ENCODE measurements around the gene ANOS1. TPM values are rescaled to one million over a fixed set of nuclear protein-coding genes. Genes with fewer than 3 reads are reported as not detected.

Gene ANOS1
- polyA plus RNA-seq, 3 donors: 0.07 to 0.18 TPM; not detected in 1

DNA sequence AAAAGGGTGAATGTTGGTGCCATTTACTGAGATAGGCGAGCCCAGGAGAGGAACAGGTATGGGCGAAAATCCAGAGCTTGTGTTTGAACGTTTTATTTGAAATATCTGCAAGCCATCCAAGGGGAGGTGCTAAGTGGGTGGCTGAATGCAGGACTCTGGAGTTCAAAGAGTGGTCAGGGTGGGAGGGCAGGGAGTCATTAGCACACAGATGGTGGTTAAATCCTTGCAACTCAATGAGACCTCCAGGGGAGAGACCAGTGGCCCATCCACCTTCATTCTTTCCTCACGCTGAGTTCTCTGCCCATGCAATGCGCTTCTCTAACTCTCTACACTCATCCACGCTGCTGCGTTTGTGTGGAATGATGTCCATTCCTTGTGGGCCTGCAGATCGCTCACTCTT lies 166.2 kb downstream of the ANOS1 start:
- 100% methylated on average over 2 of the region's 8 CpGs for WGBS (ENCODE audit: insufficient coverage)
- no peak overlapping the region for H3K4me3 ChIP-seq (replicated peaks in 1 of 3; ENCODE audit: low read depth in 2 of 3, low read length in 3 of 3)
- H3K27me3 Mint-ChIP-seq (ENCODE audit: low read depth in 3 of 3): no peaks in the 10 kb centered on the region
- no peaks in the 10 kb centered on the region for H3K4me1 ChIP-seq (ENCODE audit: control insufficient read depth in 1 of 2, insufficient read depth in 2 of 2, low read length in 2 of 2)
- H3K4me2 ChIP-seq (replicated peaks; ENCODE audit: extremely low read depth, low read length, poor library complexity, severe bottlenecking): no peak overlapping the region
- H3K36me3 ChIP-seq (replicated peaks in 1 of 2; ENCODE audit: control insufficient read depth in 1 of 2, insufficient read depth in 2 of 2, low read length in 2 of 2): no peaks in the 10 kb centered on the region
- DNase-seq: no peak
- no peaks in the 10 kb centered on the region for H3K27me3 ChIP-seq (ENCODE audit: control insufficient read depth in 2 of 2, insufficient read depth in 2 of 2, low read length in 2 of 2)
- H4K20me1 ChIP-seq (ENCODE audit: insufficient read depth, low read length): no peaks in the 10 kb centered on the region
- intact Hi-C loops (cut with micrococcal nuclease): no loop called here
- H3K9me3 ChIP-seq (replicated peaks in 1 of 2; ENCODE audit: control insufficient read depth in 1 of 2, insufficient read depth in 1 of 2, low read length in 2 of 2): no peaks in the 10 kb centered on the region
- no peak overlapping the region for H3K9ac ChIP-seq (ENCODE audit: insufficient read depth, low read length, poor library complexity, severe bottlenecking)
- no peak overlapping the region for H3K27ac Mint-ChIP-seq
- no peaks in the 10 kb centered on the region for H3K4me1 Mint-ChIP-seq
- H3K4me3 Mint-ChIP-seq: no peak overlapping the region
- TF ChIP-seq, protein P1, sequence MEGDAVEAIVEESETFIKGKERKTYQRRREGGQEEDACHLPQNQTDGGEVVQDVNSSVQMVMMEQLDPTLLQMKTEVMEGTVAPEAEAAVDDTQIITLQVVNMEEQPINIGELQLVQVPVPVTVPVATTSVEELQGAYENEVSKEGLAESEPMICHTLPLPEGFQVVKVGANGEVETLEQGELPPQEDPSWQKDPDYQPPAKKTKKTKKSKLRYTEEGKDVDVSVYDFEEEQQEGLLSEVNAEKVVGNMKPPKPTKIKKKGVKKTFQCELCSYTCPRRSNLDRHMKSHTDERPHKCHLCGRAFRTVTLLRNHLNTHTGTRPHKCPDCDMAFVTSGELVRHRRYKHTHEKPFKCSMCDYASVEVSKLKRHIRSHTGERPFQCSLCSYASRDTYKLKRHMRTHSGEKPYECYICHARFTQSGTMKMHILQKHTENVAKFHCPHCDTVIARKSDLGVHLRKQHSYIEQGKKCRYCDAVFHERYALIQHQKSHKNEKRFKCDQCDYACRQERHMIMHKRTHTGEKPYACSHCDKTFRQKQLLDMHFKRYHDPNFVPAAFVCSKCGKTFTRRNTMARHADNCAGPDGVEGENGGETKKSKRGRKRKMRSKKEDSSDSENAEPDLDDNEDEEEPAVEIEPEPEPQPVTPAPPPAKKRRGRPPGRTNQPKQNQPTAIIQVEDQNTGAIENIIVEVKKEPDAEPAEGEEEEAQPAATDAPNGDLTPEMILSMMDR (IDR thresholded peaks at IDR 0.05): no peak
- H3K9me3 Mint-ChIP-seq: peaks cover 0 to 5% (median 1%) of the 10 kb centered on the region in 7 donors
- H3K27ac ChIP-seq (ENCODE audit: low read depth in 1 of 2, low read length in 2 of 2): no peak overlapping the region
- H2AFZ ChIP-seq (ENCODE audit: insufficient read depth, low read depth, low read length, poor library complexity, severe bottlenecking): no peak overlapping the region
- H3K36me3 Mint-ChIP-seq: no peaks in the 10 kb centered on the region
- H3K79me2 ChIP-seq (ENCODE audit: insufficient read depth, low read length): no peaks in the 10 kb centered on the region

DNA sequence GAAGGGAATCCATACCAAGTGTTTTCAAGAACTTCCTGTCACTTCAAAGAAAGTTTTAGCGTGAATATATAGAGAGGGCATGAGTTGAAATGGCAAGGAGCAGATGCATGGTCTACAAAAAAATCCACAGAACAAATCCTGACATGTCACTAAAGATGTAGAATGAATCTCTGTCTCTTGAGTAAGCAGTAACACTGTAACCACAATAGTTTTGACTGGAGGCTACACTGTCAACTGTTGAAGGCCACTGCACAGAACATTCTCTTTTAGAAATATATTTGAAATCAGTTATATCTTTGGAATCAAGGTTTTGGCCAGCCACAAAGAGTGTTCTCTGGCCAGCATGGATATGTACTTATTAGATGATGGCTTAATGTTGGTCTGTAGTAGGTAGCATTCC lies 183.5 kb downstream of the ANOS1 start:
- no peaks in the 10 kb centered on the region for H3K4me1 ChIP-seq (ENCODE audit: control insufficient read depth in 1 of 2, insufficient read depth in 2 of 2, low read length in 2 of 2)
- Mint-ChIP-seq H3K27me3 (ENCODE audit: low read depth in 3 of 3) (peaks cover 0 to 2% (median 0%) of the 10 kb centered on the region in 3 donors), H3K4me1 (no peaks in the 10 kb centered on the region), H3K27ac (no peak overlapping the region), H3K4me3 (no peak overlapping the region), H3K9me3 (peaks cover 0 to 9% (median 5%) of the 10 kb centered on the region in 7 donors), H3K36me3 (no peaks in the 10 kb centered on the region)
- H3K27ac ChIP-seq (ENCODE audit: low read depth in 1 of 2, low read length in 2 of 2): no peak overlapping the region
- intact Hi-C loops (cut with micrococcal nuclease): no loop called here
- WGBS (ENCODE audit: insufficient coverage): no CpG with 5 or more reads among the region's 1 CpG
- no peak overlapping the region for H2AFZ ChIP-seq (ENCODE audit: insufficient read depth, low read depth, low read length, poor library complexity, severe bottlenecking)
- TF ChIP-seq, protein P1 (IDR thresholded peaks at IDR 0.05): no peak
- H3K4me2 ChIP-seq (replicated peaks; ENCODE audit: extremely low read depth, low read length, poor library complexity, severe bottlenecking): no peak overlapping the region
- H3K9ac ChIP-seq (ENCODE audit: insufficient read depth, low read length, poor library complexity, severe bottlenecking): no peak overlapping the region
- DNase-seq: no peak
- no peaks in the 10 kb centered on the region for H3K36me3 ChIP-seq (replicated peaks in 1 of 2; ENCODE audit: control insufficient read depth in 1 of 2, insufficient read depth in 2 of 2, low read length in 2 of 2)
- H3K4me3 ChIP-seq (replicated peaks in 1 of 3; ENCODE audit: low read depth in 2 of 3, low read length in 3 of 3): no peak overlapping the region
- no peaks in the 10 kb centered on the region for H4K20me1 ChIP-seq (ENCODE audit: insufficient read depth, low read length)
- no peaks in the 10 kb centered on the region for H3K79me2 ChIP-seq (ENCODE audit: insufficient read depth, low read length)
- no peaks in the 10 kb centered on the region for H3K27me3 ChIP-seq (ENCODE audit: control insufficient read depth in 2 of 2, insufficient read depth in 2 of 2, low read length in 2 of 2)
- no peaks in the 10 kb centered on the region for H3K9me3 ChIP-seq (replicated peaks in 1 of 2; ENCODE audit: control insufficient read depth in 1 of 2, insufficient read depth in 1 of 2, low read length in 2 of 2)
